Keratinocyte (primary cell): ENCODE data around the gene GARIN5B.

Experiments used
- EZH2 ChIP-seq: IDR thresholded peaks from one replicate; pipeline ENCODE4 v1.6.1; 2012; ENCODE audit warnings: inconsistent platforms, mild to moderate bottlenecking, low read length, moderate library complexity
- TF ChIP-seq, protein P1 (sequence below), 3 experiments: IDR thresholded peaks in 1 of 3; conservative IDR thresholded peaks in 1 of 3; optimal IDR thresholded peaks in 1 of 3; 2 replicates in 2 of 3; 3 replicates in 1 of 3; pipeline versions ENCODE3 to v1.5.1; 2011; ENCODE audit warnings: low read length in 3 of 3, mild to moderate bottlenecking in 3 of 3, moderate library complexity in 2 of 3, control low read depth in 1 of 3, inconsistent platforms in 1 of 3; ENCODE audit not compliant: insufficient read depth in 2 of 3; ENCODE audit errors: extremely low read depth in 1 of 3

DNA sequence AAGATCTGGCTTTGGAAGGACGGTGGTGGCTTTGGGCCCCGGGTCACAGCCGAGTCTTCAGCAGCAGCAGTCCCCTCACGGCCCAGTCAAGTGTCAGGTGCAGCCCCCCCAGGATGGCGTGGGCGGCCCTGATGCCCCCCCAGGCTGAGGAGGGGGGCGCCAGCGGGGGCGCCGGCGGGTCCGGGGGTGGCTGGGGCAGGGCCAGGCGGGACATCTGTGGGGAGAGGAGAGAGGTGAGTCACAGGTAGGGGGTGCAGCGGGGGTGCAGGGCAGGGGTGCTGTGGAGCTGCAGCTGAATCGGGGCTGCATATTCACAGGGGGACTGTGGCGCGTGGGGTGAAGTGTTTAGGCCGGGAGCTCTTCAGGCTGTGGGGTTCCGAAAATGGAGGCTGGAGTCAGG lies 2.9 kb upstream of the GARIN5B start:
- TF ChIP-seq, protein P1, sequence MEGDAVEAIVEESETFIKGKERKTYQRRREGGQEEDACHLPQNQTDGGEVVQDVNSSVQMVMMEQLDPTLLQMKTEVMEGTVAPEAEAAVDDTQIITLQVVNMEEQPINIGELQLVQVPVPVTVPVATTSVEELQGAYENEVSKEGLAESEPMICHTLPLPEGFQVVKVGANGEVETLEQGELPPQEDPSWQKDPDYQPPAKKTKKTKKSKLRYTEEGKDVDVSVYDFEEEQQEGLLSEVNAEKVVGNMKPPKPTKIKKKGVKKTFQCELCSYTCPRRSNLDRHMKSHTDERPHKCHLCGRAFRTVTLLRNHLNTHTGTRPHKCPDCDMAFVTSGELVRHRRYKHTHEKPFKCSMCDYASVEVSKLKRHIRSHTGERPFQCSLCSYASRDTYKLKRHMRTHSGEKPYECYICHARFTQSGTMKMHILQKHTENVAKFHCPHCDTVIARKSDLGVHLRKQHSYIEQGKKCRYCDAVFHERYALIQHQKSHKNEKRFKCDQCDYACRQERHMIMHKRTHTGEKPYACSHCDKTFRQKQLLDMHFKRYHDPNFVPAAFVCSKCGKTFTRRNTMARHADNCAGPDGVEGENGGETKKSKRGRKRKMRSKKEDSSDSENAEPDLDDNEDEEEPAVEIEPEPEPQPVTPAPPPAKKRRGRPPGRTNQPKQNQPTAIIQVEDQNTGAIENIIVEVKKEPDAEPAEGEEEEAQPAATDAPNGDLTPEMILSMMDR (optimal IDR thresholded peaks at IDR 0.05 in 1 of 3, IDR thresholded peaks at IDR 0.05 in 1 of 3, conservative IDR thresholded peaks at IDR 0.05 in 1 of 3; ENCODE audit: extremely low read depth in 1 of 3, insufficient read depth in 2 of 3, low read length in 3 of 3) = no peak
- TF ChIP-seq EZH2 = no peak
